GM08714 (cell line): Measurements from ENCODE around the gene DPH1.
"Not testable (repeated sequence)": the region's sequence is repeated elsewhere in the genome, so short reads cannot be mapped to it uniquely, and the experiment has no call there.

Experiments
- H3K4me3 ChIP-seq: fragments of 200-500 bp; sonication (Bioruptor generic); 2 replicates; pipeline ENCODE4 v1.5.1; 2014; ENCODE audit warnings: mild to moderate bottlenecking, low read length, inconsistent platforms
- ZNF274 ChIP-seq: IDR thresholded peaks from 2 replicates; pipeline ENCODE4 v1.6.1; 2012; ENCODE audit warnings: mild to moderate bottlenecking, low read depth, low read length

The DPH1 gene

GRCh38 chr17:2029911-2030778 lies at the start of gene DPH1:
Gene DPH1 (plus strand): TSS chr17:2030153. CDS start chr17:2030170, 17 bp downstream.
- no peak for TF ChIP-seq ZNF274
- H3K4me3 ChIP-seq, result peak within 1 kb of the TSS; percentile 92

- no peak for TF ChIP-seq ZNF274
- no peak overlapping the region for H3K4me3 ChIP-seq
These were observed 49.2 kb upstream of the DPH1 start for GRCh38 chr17:1980665-1981250.

- H3K4me3 ChIP-seq, result not testable (repeated sequence)
These were observed 47.1 kb upstream of the DPH1 start for GRCh38 chr17:1982793-1983366.

GRCh38 chr17:1985093-1985492 lies 44.9 kb upstream of the DPH1 start:
- no peak for TF ChIP-seq ZNF274
- no peak overlapping the region for H3K4me3 ChIP-seq

GRCh38 chr17:1985686-1986085 lies 44.3 kb upstream of the DPH1 start:
- no peak overlapping the region for H3K4me3 ChIP-seq
- no peak for TF ChIP-seq ZNF274

- H3K4me3 ChIP-seq, result no peak overlapping the region
- no peak for TF ChIP-seq ZNF274
These were observed 43.0 kb upstream of the DPH1 start for GRCh38 chr17:1986783-1987451.

GRCh38 chr17:1989135-1989534 lies 40.8 kb upstream of the DPH1 start:
- no peak for TF ChIP-seq ZNF274
- H3K4me3 ChIP-seq, result no peak overlapping the region

- no peak overlapping the region for H3K4me3 ChIP-seq
- no peak for TF ChIP-seq ZNF274
These were observed 37.4 kb upstream of the DPH1 start for GRCh38 chr17:1992541-1992940.

- no peak for TF ChIP-seq ZNF274
- H3K4me3 ChIP-seq, result no peak overlapping the region
These were observed 35.2 kb upstream of the DPH1 start for GRCh38 chr17:1994707-1995106.

- no peak overlapping the region for H3K4me3 ChIP-seq
- TF ChIP-seq ZNF274, result no peak
These were observed 34.5 kb upstream of the DPH1 start for GRCh38 chr17:1995321-1995892.

GRCh38 chr17:1995907-1996799 lies 33.8 kb upstream of the DPH1 start:
- no peak for TF ChIP-seq ZNF274
- no peak overlapping the region for H3K4me3 ChIP-seq

- H3K4me3 ChIP-seq, result no peak overlapping the region
- no peak for TF ChIP-seq ZNF274
These were observed 33.1 kb upstream of the DPH1 start for GRCh38 chr17:1996800-1997288.

GRCh38 chr17:1997289-1997926 lies 32.5 kb upstream of the DPH1 start:
- H3K4me3 ChIP-seq, result no peak overlapping the region
- no peak for TF ChIP-seq ZNF274
